Measurements from ENCODE around the gene LCE3E.

- TF ChIP-seq CTCF (conservative IDR thresholded peaks at IDR 0.05; ENCODE audit: low read length) (no peak), EZH2phosphoT487 (IDR thresholded peaks at IDR 0.05; ENCODE audit: borderline replicate concordance) (no peak)
Observed at GRCh38 chr1:152519851-152520250, 46.7 kb downstream of the LCE3E start.
